Posterior vena cava (tissue), 2 donors: ENCODE measurements around the gene SYT5. TPM values are rescaled to one million over a fixed set of nuclear protein-coding genes. Genes with fewer than 3 reads are reported as not detected.
"Not testable (repeated sequence)": the region's sequence is repeated elsewhere in the genome, so short reads cannot be mapped to it uniquely, and the experiment has no call there.

Source experiments
- DNase-seq: peaks from one replicate; pipeline ENCODE4 v3.0.0-alpha.2; 2020; ENCODE audit warnings: low spot score
- intact Hi-C, 2 donors: fragments of 100-400 bp; cut with DNase I; formaldehyde crosslinking; loops; one replicate each; pipeline versions ENCODE4 v1.14.1 to v1.14.2; 2022 to 2023
- total RNA-seq, 2 donors: library from RNA; stranded (reverse); fragmentation: NEBNext Ultra II Directional; extraction: Animal tissue kit (Norgen Biotek cat#: 25700); gene quantifications; one replicate each; pipeline ENCODE4 v1.2.1, GENCODE V29; 2021
- donor health status: DM: yes; HTN: yes; CAD: no.
- donor health status: DM: yes; HTN: yes; CAD: no.

The SYT5 gene
- total RNA-seq, 2 donors from 2014 or later: not detected

GRCh38 chr19:55155784-55156183 lies 24.3 kb downstream of the SYT5 start:
- intact Hi-C loops: loop anchor here in 1 of 2 donors (2.0 kb wide), 1 partner anchor 37 kb away; no protein-coding TSS in a partner anchor
- DNase-seq: not testable (repeated sequence)

GRCh38 chr19:55153652-55154264 lies 26.3 kb downstream of the SYT5 start:
- DNase-seq: no peak
- intact Hi-C loops: no loop called here

GRCh38 chr19:55152017-55152416 lies 28.1 kb downstream of the SYT5 start:
- no peak for DNase-seq
- intact Hi-C loops: no loop called here

- intact Hi-C loops: loop anchor here in 1 of 2 donors (10.0 kb wide), 1 partner anchor 355 kb away; no protein-coding TSS in a partner anchor
- no peak for DNase-seq
Measured at GRCh38 chr19:55149078-55150003, 30.7 kb downstream of the SYT5 start, which contains the start of gene TNNT1. TSS of gene TNNT1 (minus strand) at chr19:55149206. CDS start at chr19:55147157, 2,049 bp downstream.

GRCh38 chr19:55147545-55148251 lies 32.4 kb downstream of the SYT5 start:
- intact Hi-C loops: loop anchor here in 1 of 2 donors (10.0 kb wide), 1 partner anchor 357 kb away; no protein-coding TSS in a partner anchor
- no peak for DNase-seq

GRCh38 chr19:55146705-55147273 lies 33.3 kb downstream of the SYT5 start:
- DNase-seq: no peak
- intact Hi-C loops: loop anchor here in 1 of 2 donors (10.0 kb wide), 1 partner anchor 358 kb away; no protein-coding TSS in a partner anchor

GRCh38 chr19:55146078-55146704 lies 33.9 kb downstream of the SYT5 start:
- no peak for DNase-seq
- intact Hi-C loops: loop anchor here in 1 of 2 donors (10.0 kb wide), 1 partner anchor 359 kb away; no protein-coding TSS in a partner anchor

GRCh38 chr19:55145232-55145631 lies 34.9 kb downstream of the SYT5 start:
- intact Hi-C loops: loop anchor here in 1 of 2 donors (10.0 kb wide), 1 partner anchor 360 kb away; no protein-coding TSS in a partner anchor
- no peak for DNase-seq

- no peak for DNase-seq
- intact Hi-C loops: loop anchor here in 1 of 2 donors (10.0 kb wide), 1 partner anchor 363 kb away; no protein-coding TSS in a partner anchor
Measured at GRCh38 chr19:55141696-55142095, 38.4 kb downstream of the SYT5 start.

- intact Hi-C loops: loop anchor here in 1 of 2 donors (10.0 kb wide), 1 partner anchor 297 kb away; no protein-coding TSS in a partner anchor
- no peak for DNase-seq
Measured at GRCh38 chr19:55137915-55138314, 42.2 kb downstream of the SYT5 start.

- intact Hi-C loops: loop anchor here in 1 of 2 donors (10.0 kb wide), 1 partner anchor 298 kb away; no protein-coding TSS in a partner anchor
- no peak for DNase-seq
Measured at GRCh38 chr19:55136399-55137102, 43.5 kb downstream of the SYT5 start.

GRCh38 chr19:55134736-55135135 lies 45.4 kb downstream of the SYT5 start:
- intact Hi-C loops: loop anchor here in 1 of 2 donors (10.0 kb wide), 1 partner anchor 300 kb away; no protein-coding TSS in a partner anchor

GRCh38 chr19:55133639-55134444 lies 46.2 kb downstream of the SYT5 start:
- intact Hi-C loops: loop anchor here in 1 of 2 donors (10.0 kb wide), 1 partner anchor 301 kb away; no protein-coding TSS in a partner anchor
- no peak for DNase-seq

More at GRCh38 chr19:55134736-55135135, 45.4 kb downstream of the SYT5 start:
- no peak for DNase-seq

GRCh38 chr19:55132453-55133129 lies 47.5 kb downstream of the SYT5 start:
- intact Hi-C loops: loop anchor here in 1 of 2 donors (10.0 kb wide), 1 partner anchor 302 kb away; no protein-coding TSS in a partner anchor
- DNase-seq: no peak

- intact Hi-C loops: loop anchor here in 1 of 2 donors (10.0 kb wide), 1 partner anchor 303 kb away; no protein-coding TSS in a partner anchor
- DNase-seq: no peak
Measured at GRCh38 chr19:55131421-55131820, 48.7 kb downstream of the SYT5 start.
